GM08714 (cell line): ENCODE results near the gene RNF41.

Source experiments
- H3K4me3 ChIP-seq: fragments of 200-500 bp; sonication (Bioruptor generic); 2 replicates; pipeline ENCODE4 v1.5.1; 2014; ENCODE audit warnings: mild to moderate bottlenecking, low read length, inconsistent platforms
- ZNF274 ChIP-seq: IDR thresholded peaks from 2 replicates; pipeline ENCODE4 v1.6.1; 2012; ENCODE audit warnings: mild to moderate bottlenecking, low read depth, low read length

RNF41 gene

DNA sequence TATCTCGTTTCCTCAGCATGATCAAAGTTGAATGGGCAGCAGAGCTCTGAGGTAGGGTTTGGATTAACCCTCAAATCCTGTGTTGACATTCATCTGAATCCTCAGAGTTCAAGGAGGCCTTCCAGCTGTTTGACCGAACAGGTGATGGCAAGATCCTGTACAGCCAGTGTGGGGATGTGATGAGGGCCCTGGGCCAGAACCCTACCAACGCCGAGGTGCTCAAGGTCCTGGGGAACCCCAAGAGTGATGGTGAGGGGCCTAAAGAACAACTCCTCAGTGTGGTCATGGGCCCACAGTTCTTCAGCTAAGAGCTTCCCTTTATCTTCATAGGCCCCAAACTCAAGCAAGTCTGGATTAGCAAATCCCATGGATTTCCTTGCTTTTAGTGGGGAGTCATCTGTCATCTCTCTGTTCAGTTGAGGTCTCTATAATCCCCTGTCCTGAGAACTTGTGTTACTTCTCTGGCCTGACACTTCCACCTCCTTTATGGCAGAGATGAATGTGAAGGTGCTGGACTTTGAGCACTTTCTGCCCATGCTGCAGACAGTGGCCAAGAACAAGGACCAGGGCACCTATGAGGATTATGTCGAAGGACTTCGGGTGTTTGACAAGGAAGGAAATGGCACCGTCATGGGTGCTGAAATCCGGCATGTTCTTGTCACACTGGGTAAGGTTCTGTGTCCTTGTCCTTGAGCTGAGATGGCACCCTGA lies 62.1 kb downstream of the RNF41 start:
- peak overlapping the region; percentile 86 for H3K4me3 ChIP-seq
- no peak for TF ChIP-seq ZNF274

DNA sequence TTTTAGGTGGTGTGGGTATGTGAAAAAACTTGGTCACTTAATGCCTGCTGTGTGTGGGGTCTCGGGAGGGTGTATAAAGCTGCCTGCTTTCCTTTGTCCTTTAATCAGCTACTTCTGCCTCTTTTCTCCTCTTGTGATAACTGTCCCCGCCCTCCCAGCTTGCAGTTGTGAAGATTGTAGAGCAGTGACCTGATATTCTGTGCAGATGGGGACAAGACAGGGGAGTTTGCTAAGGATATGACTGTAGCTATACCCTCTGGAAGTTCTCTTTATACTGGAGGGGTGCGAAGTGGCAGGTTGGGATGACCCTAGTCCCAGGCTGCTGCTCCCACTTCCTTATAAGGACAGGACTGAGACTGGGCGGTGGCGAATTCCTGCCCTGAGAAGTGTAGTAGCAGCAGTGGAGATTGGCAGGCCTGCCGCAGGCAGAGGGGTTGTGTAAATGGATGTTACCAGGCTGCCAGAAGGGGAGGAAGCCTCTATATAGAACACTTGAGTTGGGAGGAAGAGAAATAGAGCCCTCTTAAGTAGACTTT lies 62.7 kb downstream of the RNF41 start:
- H3K4me3 ChIP-seq, result peak overlapping the region; percentile 86
- no peak for TF ChIP-seq ZNF274

DNA sequence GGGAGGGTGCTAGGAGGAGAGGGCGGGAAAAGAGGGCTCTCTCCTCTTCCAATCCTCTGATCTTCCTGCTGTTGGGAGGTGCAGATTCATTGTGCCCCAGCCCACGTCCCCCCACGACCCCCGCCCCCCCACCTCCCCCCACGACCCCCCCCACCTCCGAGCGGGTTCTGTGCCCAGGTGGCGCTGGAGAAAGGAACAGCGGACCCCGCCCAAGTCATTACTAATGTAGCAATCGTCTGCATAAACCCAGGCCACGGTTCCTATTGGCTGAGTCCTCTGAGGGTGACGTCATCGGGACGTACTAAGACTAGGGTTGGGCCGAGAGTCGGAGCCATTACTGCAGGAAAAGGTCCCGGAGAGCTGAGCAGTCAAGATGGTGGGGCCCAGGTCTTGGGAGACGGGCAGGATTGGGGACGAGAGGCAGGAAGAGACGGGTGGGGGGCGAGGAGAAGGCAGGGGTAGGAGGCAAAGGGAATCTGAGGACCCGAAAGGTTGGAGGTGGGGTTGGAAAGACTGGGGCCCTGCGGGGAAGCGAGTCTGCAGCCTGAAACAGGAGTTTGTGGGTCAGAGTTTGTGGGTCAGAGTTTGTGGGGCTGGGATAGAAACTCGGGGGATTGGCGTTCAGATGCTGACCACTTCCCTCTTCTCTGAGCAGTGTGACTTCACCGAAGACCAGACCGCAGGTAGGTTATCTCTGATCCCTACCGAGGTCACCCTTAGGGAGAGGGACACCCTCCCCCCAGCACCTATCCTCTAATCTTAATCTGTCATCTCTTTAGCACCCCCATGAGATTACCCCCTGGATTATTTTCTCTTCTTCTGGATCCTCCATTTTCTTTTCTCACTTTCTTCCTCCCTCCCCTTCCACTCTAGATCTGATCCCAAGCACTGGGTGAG lies 63.4 kb downstream of the RNF41 start, which contains the start of gene MYL6:
Gene MYL6, plus strand, starts transcription at position 331 of the 897 bp plus-strand sequence. Its CDS starts 43 bp downstream, at position 374.
- peak within 1 kb of the TSS; percentile 86 for H3K4me3 ChIP-seq

DNA sequence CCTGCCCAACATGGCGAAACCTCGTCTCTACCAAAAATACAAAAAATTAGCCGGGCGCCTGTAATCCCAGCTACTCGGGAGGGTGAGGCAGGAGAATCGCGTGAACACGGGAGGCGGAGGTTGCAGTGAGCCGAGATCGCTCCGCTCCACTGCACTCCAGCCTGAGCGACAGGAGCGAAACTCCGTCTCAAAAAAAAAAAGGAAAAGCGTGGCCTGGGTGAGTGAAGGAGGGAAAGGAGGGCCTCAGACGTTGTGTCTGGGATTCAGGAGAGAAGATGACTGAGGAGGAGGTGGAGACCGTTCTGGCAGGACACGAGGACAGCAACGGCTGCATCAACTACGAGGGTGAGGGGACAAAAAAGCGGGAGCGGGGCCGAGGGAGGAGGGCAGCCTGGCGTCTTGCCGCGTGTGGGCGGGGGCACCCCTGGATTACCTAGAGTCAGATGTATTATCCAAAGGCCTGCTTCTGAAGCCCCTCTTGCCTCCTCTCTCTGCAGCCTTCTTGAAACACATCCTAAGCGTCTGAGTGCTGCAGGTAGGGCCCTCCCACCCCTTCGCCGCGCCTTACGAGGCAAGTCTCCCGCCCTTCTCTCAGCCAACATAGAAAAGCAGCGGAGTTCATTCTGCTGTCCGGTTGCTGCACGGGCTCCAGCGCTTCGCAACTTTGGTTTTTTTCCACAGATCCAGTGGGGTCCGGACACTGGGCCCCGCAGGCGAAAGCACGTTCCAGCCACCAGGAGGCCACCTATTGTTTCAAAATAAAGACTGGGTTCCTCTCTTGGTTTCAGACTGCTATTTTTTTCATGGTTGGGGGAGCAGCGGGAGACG lies 64.3 kb downstream of the RNF41 start:
- H3K4me3 ChIP-seq, result peak overlapping the region; percentile 68; the same call in 1 of the 2 replicates
- no peak for TF ChIP-seq ZNF274

More for the DNA sequence above, 63.4 kb downstream of the RNF41 start, which contains the start of gene MYL6:
- TF ChIP-seq ZNF274, result no peak

DNA sequence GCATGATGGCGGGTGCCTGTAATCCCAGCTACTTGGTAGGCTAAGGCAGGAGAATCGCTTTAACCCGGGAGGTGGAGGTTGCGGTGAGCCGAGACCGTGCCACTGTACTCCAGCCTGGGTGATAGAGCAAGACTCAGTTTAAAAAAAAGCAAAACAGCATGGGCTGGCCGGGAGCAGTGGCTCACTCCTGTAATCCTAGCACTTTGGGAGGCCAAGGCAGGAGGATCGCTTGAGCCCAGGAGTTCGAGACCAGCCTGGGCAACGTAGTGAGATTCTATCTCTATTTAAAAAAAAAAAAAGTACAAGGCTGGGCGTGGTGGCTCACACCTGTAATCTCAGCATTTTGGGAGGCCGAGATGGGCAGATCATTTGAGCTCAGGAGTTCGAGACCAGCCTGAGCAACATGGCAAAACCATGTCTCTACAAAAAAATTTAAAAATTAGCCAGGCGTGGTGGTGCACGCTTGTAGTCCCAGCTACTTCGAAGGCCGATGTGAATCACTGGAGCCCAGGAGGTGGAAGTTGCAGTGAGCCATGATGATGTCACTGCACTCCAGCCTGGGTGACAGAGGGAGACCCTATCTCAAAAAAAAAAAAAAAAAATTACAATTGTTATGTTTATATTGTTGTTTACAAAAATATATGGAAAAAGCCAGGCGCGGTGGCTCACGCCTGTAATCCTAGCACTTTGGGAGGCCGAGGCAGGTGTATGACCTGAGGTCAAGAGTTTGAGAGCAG lies 65.1 kb downstream of the RNF41 start:
- peak overlapping the region; percentile 68; the same call in 1 of the 2 replicates for H3K4me3 ChIP-seq

DNA sequence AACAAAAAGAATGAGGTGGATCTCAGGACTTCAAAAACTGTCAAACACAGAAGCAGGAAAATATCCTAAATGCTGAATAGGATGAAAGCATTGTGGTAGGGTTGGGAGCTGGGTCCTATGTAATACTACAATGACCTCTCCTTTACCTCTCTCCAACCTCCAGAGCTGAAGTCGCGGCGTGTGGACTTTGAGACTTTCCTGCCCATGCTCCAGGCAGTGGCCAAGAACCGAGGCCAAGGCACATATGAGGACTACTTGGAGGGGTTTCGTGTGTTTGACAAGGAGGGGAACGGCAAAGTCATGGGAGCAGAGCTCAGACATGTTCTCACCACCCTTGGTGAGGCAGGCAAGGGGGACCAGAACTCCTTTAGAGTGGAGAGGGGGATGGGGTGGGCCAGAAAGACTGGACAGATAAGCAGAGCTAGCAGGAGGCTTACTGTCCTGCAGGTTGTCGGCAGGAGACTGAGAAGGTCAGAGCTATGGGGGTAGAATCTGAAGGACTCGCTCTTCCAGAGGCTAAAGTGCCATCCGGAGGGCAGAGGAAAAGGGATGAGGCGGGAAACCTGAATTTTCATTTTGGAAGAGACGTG lies 66.4 kb downstream of the RNF41 start:
- H3K4me3 ChIP-seq, result no peak overlapping the region
- TF ChIP-seq ZNF274, result no peak

DNA sequence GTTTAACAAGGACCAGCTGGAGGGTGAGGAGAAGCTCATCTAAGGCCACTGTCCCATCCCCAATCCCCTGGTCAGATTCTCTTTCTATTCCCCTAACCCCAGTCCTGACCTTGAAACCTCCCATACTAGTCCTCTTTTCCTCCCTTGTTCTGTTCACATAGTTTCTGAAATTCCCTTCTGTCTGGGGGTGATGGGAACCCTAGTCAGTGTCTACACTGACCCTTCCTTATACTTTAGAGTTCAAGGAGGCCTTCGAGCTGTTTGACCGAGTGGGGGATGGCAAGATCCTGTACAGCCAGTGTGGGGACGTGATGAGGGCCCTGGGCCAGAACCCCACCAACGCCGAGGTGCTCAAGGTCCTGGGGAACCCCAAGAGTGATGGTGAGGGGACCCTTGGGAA lies 66.9 kb downstream of the RNF41 start:
- no peak overlapping the region for H3K4me3 ChIP-seq

DNA sequence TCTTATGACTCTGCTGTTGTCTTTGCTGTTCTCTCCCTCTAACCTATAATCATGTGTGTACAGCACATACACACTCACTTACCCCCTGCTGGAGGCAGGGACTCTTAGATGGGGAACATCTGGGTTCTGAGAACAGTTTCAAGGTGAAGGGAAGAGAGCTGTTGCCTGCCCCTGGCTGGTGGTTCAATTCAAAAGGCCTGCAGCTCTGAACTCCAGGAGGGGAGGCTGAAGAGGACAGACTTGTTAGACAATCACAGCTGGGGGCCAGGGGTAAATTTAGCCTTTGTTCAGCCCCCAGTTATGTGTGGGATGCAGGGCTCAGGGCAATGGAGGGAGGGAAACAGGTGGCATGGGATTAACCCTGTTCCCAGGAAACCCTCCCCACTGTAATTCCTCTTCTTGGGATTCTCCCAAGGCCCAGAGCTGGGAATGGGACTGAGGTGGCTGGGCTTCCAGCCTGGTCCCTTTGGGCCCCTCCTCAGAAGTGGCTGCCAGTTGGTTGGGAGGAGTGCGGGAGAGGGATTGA lies 67.4 kb downstream of the RNF41 start:
- no peak for TF ChIP-seq ZNF274
- no peak overlapping the region for H3K4me3 ChIP-seq

More for the DNA sequence above, 66.9 kb downstream of the RNF41 start:
- TF ChIP-seq ZNF274, result no peak

DNA sequence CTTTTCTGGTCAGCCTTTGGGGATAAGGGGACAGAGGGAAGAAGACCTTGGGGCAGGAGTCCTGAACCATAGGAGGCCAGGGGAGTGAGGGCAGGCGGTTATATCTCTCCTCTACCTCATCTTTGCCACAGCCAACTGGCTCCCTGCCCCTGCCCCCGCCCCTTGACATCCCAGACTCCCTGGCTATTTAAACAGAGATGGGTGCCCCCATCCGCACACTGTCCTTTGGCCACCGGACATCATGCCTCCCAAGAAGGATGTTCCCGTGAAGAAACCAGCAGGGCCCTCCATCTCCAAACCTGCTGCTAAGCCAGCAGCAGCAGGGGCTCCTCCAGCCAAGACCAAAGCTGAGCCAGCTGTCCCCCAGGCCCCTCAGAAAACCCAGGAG lies 68.0 kb downstream of the RNF41 start:
- H3K4me3 ChIP-seq, result no peak overlapping the region
- TF ChIP-seq ZNF274, result no peak

DNA sequence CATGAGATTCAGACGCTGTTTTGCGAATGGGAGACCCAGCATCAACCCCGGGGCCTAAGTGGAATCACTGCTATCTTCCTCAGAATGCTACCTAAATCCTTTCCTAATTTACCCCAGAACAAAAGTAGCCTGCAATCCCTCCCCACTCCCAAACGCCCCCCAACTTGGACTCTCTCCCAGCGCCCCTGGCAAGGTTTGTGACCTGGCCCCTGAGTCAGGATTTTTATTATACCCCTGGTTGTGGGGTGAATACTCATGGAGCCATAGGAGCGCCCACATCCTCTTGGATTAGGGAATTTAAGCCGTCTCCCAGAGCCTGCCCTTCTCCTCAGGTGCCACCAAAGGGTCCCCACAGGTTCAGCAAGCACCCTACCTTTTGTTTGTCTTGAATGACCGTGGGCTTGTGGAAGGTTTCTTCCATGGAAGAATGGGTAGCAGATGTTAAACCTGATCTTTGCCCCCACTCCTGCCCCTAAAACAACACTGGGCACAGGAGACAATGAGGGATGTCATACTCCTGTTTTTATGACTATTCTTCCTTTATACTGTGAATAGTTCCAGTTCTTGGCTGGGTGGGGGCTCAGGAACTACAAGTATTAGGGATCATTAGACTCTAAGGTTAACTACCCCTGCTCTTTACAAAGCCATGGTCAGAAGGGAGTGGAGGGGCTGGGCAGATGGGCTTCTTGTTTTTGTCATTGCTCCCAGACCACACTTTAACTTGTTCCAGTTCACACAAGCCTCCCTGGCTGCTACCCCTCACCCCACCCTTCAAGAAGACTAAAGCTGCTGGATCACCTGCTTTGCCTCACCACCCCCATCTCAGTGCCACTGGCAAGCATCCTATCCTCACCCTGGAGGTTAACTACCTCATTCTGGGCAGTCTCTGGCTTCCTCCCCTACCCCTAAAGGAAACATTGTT lies 68.7 kb downstream of the RNF41 start:
- peak overlapping the region; percentile 69 for H3K4me3 ChIP-seq
- no peak for TF ChIP-seq ZNF274
